Subcutaneous adipose tissue (tissue), 4 donors: ENCODE measurements around the gene INPP5A. TPM values are rescaled to one million over a fixed set of nuclear protein-coding genes. Genes with fewer than 3 reads are reported as not detected.

Source experiments
- total RNA-seq, 4 donors: library from RNA; depleted of rRNA; stranded (reverse); fragments of >200 nt; gene quantifications; one replicate each; pipeline ENCODE4 v1.1.0, GENCODE V29; 2016
- TF ChIP-seq, protein P1 (sequence below): fragments of 450-650 bp; IDR thresholded peaks from one replicate; pipeline ENCODE4 v1.5.1; 2016; ENCODE audit warnings: low read depth, mild to moderate bottlenecking, control low read depth, antibody characterized with exemption, moderate library complexity

Gene INPP5A
- total RNA-seq, 4 donors from 2014 or later, result 23.1 to 34.1 (median 31.6) TPM

DNA sequence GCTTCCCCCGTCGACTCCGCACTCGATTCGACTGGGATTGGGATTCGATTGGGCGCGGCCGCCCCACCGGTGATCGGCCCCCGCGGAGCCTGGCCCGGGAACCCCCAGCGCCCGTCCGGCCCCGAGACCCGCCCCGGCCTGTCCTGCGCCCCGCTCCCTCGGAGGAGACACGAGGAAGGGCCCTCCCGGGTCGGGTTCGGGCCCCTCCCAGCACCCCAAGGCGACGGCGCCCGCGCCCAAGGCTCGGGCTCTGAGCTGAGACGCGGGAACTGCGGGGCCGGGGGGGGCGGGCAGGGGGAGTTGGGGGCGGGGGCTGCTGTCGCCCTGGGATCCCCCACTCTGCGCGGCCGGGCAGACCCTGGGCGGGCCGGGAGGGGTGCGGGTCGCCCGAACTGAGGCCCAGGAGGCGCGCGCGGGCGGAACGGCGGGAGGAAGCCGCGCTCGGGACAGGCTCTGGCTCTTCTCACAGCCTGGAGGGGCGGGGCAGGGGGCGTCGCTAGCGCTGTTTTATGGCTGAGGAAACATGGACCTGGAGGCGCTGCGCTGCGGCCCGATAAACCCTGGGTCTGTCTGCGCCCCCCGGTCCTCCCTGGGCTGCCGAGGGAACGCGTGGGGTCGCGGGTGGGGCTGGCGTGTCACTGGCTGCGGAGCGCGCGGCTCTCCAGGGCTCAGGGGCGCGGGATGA lies 250.1 kb downstream of the INPP5A start:
- TF ChIP-seq, protein P1, sequence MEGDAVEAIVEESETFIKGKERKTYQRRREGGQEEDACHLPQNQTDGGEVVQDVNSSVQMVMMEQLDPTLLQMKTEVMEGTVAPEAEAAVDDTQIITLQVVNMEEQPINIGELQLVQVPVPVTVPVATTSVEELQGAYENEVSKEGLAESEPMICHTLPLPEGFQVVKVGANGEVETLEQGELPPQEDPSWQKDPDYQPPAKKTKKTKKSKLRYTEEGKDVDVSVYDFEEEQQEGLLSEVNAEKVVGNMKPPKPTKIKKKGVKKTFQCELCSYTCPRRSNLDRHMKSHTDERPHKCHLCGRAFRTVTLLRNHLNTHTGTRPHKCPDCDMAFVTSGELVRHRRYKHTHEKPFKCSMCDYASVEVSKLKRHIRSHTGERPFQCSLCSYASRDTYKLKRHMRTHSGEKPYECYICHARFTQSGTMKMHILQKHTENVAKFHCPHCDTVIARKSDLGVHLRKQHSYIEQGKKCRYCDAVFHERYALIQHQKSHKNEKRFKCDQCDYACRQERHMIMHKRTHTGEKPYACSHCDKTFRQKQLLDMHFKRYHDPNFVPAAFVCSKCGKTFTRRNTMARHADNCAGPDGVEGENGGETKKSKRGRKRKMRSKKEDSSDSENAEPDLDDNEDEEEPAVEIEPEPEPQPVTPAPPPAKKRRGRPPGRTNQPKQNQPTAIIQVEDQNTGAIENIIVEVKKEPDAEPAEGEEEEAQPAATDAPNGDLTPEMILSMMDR, result no peak

DNA sequence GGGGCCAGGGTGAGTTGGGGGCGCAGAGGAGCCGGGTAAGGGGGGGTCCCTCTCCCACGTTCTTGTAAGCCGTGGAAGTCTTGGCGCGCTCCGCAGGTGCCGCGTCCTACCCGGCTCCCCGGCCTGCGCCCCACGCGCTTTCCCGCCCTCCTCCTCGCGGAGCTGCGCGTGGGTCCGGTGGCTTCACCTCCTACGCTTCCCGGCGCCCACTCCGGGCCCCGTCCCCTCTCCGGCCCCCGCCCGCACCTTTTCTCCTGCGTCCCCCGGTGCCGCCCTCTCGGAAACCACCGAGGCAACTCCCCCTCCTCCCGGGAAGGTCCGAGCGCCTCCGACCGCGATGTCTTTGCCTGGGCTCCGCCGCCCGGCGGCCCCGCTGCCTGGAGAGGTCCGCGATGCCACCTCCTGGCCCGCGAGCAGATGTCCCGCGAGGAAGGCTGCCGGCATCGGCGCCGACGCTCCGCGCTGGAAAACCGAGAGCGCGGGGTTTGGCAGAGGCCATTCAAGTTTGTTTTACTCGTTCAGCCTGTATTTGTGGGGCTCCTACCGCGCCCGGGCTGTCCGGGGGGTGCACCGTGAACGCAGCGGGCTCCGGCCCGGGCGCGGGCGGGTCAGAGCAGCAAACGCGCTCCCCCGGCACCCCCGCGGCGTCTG lies 250.7 kb downstream of the INPP5A start:
- TF ChIP-seq, protein P1, result no peak

DNA sequence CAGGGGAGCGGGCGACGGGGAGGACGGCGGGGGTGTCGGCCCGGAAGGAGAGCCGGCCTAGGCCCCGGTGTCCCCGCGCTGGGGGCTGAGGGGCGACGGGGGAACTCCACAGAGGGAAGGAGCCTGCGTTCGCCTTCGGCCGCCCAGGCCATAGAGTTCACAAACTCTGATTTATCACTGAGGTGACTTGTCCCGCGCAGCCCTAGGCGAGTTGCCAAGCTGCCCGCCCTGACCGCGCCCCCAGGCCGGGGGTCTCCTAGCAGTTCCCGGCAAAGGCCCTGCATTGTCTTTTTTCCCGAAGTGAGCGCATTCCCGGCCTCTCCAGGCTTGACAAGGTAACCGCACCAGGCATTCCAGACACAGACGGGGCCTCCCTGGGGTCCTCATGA lies 251.2 kb downstream of the INPP5A start:
- TF ChIP-seq, protein P1, result no peak

DNA sequence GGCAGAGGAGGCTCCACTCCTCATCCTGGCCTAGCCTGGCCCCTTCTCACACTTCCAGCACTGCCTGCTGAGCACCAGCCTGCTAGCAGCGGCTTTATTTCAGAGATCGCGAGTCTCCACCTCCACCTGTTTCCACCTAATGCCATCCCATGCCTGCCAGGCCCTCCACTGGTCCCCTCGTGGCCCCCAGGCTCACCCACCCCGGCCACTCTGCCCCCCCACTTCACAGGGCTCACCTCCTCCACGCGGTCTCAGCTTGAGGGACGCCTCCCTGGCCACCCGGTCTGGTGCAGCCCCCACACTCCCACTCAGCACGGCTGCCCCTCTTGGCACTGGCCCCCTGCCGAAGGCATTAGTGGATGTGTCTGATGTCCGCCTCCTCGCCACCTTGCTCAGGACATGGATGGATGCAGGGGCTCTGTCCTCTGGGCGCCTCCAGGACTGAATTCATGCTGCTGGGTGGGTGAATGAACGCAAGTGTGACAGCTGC lies 252.1 kb downstream of the INPP5A start:
- TF ChIP-seq, protein P1, result no peak

DNA sequence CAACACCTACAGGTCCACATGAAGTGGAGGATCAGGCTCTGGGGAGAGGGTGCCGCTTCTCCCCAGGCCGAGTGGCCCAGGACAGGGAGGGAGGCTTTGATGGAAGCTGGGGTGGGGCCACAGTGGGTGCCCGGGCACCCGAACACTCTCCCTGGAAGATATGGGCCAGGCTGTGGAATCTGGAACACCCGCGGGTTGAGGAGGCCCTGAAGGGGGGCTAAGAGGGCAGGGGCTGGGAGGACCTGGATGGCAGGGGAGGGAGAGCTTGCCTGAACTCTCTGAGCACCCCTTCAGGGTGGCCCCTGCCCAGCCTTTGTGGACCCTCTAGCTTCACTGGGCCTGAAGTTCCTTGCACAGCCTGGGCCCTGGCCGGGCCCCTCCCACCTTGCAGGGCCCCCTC lies 252.9 kb downstream of the INPP5A start:
- TF ChIP-seq, protein P1, result no peak

DNA sequence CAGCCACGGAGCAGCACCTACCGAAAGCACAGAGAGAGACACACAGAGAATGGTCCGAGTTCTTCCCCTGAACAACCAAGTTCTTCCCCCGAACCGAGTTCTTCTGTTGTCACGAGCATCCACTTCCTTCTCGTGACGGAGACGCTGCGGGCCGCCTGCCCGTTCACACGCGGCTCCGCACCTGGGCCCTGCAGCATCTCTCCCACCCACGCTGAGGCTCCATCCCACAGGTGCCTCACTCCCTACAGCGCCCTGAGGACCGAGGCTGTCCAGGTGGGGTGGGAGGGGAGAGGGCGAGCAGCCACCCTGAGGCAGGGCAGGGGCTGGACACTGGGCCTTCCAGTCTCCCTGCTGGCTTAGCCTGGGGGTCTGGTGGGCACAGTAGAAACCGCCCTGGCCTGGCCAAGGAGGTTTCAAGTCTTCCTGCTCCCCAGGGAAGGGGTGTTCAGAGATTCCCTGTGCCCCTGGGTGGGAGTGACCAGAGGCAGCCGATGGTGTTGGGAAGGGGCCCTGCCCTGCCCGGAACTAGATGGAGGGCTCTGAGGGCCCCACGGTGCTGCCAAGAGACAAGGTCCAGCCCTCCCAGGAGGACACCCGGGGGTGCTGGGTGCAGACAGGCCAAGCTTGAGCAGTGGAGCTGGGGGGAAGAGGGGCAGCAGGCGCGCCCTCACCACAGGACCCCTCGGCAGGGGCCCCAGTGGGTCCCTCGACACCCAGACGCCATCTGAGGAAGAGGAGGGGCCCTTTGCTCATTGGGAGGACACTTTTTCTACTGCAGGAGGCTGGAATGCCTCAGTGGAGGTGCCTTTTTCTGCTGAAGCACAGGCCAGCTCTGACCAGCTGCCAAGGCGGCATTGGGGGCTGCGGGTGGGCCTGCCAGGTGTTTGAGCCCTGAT lies 253.6 kb downstream of the INPP5A start:
- TF ChIP-seq, protein P1, result no peak

DNA sequence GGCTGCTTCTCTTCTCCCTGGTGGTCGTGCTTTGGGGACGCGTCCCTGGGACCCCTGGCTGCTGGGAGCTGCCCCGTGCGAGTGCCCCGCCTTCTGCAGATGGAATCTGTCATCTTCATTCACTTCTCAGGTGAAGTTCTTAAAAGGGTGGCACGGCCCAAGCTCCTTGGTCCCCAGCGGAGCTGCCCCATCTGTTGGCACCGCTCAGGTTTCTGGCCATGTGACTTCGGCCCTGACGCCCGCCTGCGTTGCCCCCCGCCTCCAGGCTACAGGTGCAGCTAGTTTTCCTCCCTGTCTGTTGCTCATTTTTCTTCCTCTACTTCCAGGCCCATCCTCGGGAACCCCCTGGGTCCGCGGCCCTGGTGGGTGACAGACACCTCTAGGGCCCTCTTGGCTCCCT lies 255.2 kb downstream of the INPP5A start:
- TF ChIP-seq, protein P1, result no peak
